HEK293 (cell line): ENCODE results near the gene TPR.

Experiments used
- CTCF ChIA-PET: fragments of 350-600 bp; formaldehyde crosslinking; extraction: SDS; loops from one replicate; lab custom pipeline; 2021; ENCODE audit warnings: antibody characterized with exemption; lab: Yijun Ruan, JAX
- POLR2A ChIA-PET: fragments of 300-600 bp; formaldehyde crosslinking; extraction: SDS; loops from one replicate; lab custom pipeline; 2020; ENCODE audit warnings: antibody characterized with exemption, inconsistent platforms; lab: Yijun Ruan, JAX
- H3K27ac ChIP-seq: fragments of 200-500 bp; sonication (Bioruptor generic); 2 replicates; pipeline ENCODE4 v1.5.1; 2014; ENCODE audit warnings: low read depth, low read length, control low read depth, inconsistent platforms; ENCODE audit errors: extremely low read depth
- H3K36me3 ChIP-seq, 2 experiments: fragments of 200-500 bp in 1 of 2; sonication (Bioruptor generic) in 1 of 2; 1 replicate in 1 of 2; 2 replicates in 1 of 2; pipeline ENCODE4 v1.5.1; 2014 to 2017; ENCODE audit warnings: inconsistent platforms in 2 of 2, low read length in 2 of 2; ENCODE audit not compliant: control insufficient read depth in 2 of 2, insufficient read depth in 1 of 2
- H3K4me1 ChIP-seq: fragments of 200-500 bp; sonication (Bioruptor generic); 2 replicates; pipeline ENCODE4 v1.5.1; 2014; ENCODE audit warnings: mild to moderate bottlenecking, low read length, inconsistent platforms; ENCODE audit not compliant: control insufficient read depth, insufficient read depth
- H3K4me3 ChIP-seq: 2 replicates; pipeline ENCODE4 v1.5.1; 2011; ENCODE audit warnings: low read depth, mild to moderate bottlenecking, control low read depth, low read length, moderate library complexity
- H3K9me3 ChIP-seq: fragments of 200-500 bp; sonication (Bioruptor generic); 2 replicates; pipeline ENCODE4 v1.5.1; 2014; ENCODE audit warnings: low read depth, low read length, inconsistent platforms; ENCODE audit not compliant: control insufficient read depth, insufficient read depth
- GFI1B ChIP-seq: fragments of 450-650 bp; formaldehyde crosslinking; IDR thresholded peaks from 2 replicates; pipeline ENCODE4 v1.5.1; 2016; ENCODE audit warnings: missing biosample characterization, missing genetic modification characterization
- KLF10 ChIP-seq: fragments of 450-650 bp; IDR thresholded peaks from 2 replicates; pipeline ENCODE4 v1.5.1; 2018; ENCODE audit warnings: missing biosample characterization, mild to moderate bottlenecking, missing genetic modification characterization
- KLF16 ChIP-seq: fragments of 450-650 bp; formaldehyde crosslinking; IDR thresholded peaks from 2 replicates; pipeline ENCODE4 v1.5.1; 2017; ENCODE audit warnings: missing biosample characterization, missing genetic modification characterization
- OSR2 ChIP-seq: fragments of 450-650 bp; formaldehyde crosslinking; IDR thresholded peaks from 2 replicates; pipeline ENCODE4 v1.5.1; 2016; ENCODE audit warnings: missing biosample characterization, missing genetic modification characterization
- SALL2 ChIP-seq: fragments of 450-650 bp; formaldehyde crosslinking; IDR thresholded peaks from 2 replicates; pipeline ENCODE4 v1.5.0; 2017; ENCODE audit warnings: missing biosample characterization, mild to moderate bottlenecking, missing genetic modification characterization, borderline replicate concordance
- SP3 ChIP-seq: fragments of 450-650 bp; formaldehyde crosslinking; IDR thresholded peaks from 2 replicates; pipeline ENCODE4 v1.5.1; 2016; ENCODE audit warnings: missing biosample characterization, missing genetic modification characterization
- YY2 ChIP-seq: fragments of 450-650 bp; formaldehyde crosslinking; IDR thresholded peaks from 2 replicates; pipeline ENCODE4 v1.5.1; 2016; ENCODE audit warnings: missing biosample characterization, missing genetic modification characterization
- ZNF174 ChIP-seq: fragments of 450-650 bp; formaldehyde crosslinking; IDR thresholded peaks from 2 replicates; pipeline ENCODE4 v1.5.0; 2017; ENCODE audit warnings: missing biosample characterization, mild to moderate bottlenecking, missing genetic modification characterization
- ZNF184 ChIP-seq: fragments of 450-650 bp; IDR thresholded peaks from 2 replicates; pipeline ENCODE4 v1.5.1; 2018; ENCODE audit warnings: missing biosample characterization, mild to moderate bottlenecking, missing genetic modification characterization
- ZNF221 ChIP-seq: fragments of 450-650 bp; formaldehyde crosslinking; IDR thresholded peaks from 2 replicates; pipeline ENCODE4 v1.5.1; 2017; ENCODE audit warnings: missing biosample characterization, missing genetic modification characterization, borderline replicate concordance
- ZNF24 ChIP-seq: fragments of 450-650 bp; formaldehyde crosslinking; IDR thresholded peaks from 2 replicates; pipeline ENCODE4 v1.5.1; 2016; ENCODE audit warnings: missing biosample characterization, missing genetic modification characterization
- ZNF266 ChIP-seq: fragments of 450-650 bp; formaldehyde crosslinking; IDR thresholded peaks from 2 replicates; pipeline ENCODE4 v1.5.1; 2016; ENCODE audit warnings: missing biosample characterization, missing genetic modification characterization, low read depth
- ZNF37A ChIP-seq: fragments of 450-650 bp; IDR thresholded peaks from 2 replicates; pipeline ENCODE4 v1.5.1; 2018; ENCODE audit warnings: missing biosample characterization, missing genetic modification characterization
- ZNF404 ChIP-seq: fragments of 450-650 bp; formaldehyde crosslinking; IDR thresholded peaks from 2 replicates; pipeline ENCODE4 v1.5.1; 2017; ENCODE audit warnings: missing biosample characterization, missing genetic modification characterization
- ZNF423 ChIP-seq: fragments of 450-650 bp; formaldehyde crosslinking; IDR thresholded peaks from 2 replicates; pipeline ENCODE4 v1.5.1; 2016; ENCODE audit warnings: missing biosample characterization, missing genetic modification characterization
- ZNF544 ChIP-seq: fragments of 450-650 bp; formaldehyde crosslinking; IDR thresholded peaks from 2 replicates; pipeline ENCODE4 v1.5.0; 2017; ENCODE audit warnings: missing biosample characterization, missing genetic modification characterization
- ZNF560 ChIP-seq: fragments of 450-650 bp; formaldehyde crosslinking; IDR thresholded peaks from 2 replicates; pipeline ENCODE4 v1.5.1; 2017; ENCODE audit warnings: missing biosample characterization, missing genetic modification characterization, borderline replicate concordance
- ZNF585B ChIP-seq: fragments of 450-650 bp; formaldehyde crosslinking; IDR thresholded peaks from 2 replicates; pipeline ENCODE4 v1.5.1; 2016; ENCODE audit warnings: missing biosample characterization, missing genetic modification characterization
- ZNF610 ChIP-seq: fragments of 450-650 bp; formaldehyde crosslinking; IDR thresholded peaks from 2 replicates; pipeline ENCODE4 v1.5.1; 2016; ENCODE audit warnings: missing biosample characterization, missing genetic modification characterization, borderline replicate concordance
- ZNF664 ChIP-seq: fragments of 450-650 bp; formaldehyde crosslinking; IDR thresholded peaks from 2 replicates; pipeline ENCODE4 v1.5.1; 2016; ENCODE audit warnings: missing biosample characterization, missing genetic modification characterization
- ZNF776 ChIP-seq: fragments of 450-650 bp; formaldehyde crosslinking; IDR thresholded peaks from 2 replicates; pipeline ENCODE4 v1.5.0; 2017; ENCODE audit warnings: missing biosample characterization, missing genetic modification characterization, borderline replicate concordance
- TF ChIP-seq, protein P1 (sequence below): fragments of 450-650 bp; formaldehyde crosslinking; IDR thresholded peaks from 2 replicates; pipeline ENCODE4 v1.5.1; 2017; ENCODE audit warnings: missing biosample characterization, missing genetic modification characterization
- TF ChIP-seq, protein P2 (sequence below): fragments of 450-650 bp; formaldehyde crosslinking; IDR thresholded peaks from 2 replicates; pipeline ENCODE4 v1.5.0; 2017; ENCODE audit warnings: missing biosample characterization, missing genetic modification characterization, borderline replicate concordance

Gene TPR

DNA sequence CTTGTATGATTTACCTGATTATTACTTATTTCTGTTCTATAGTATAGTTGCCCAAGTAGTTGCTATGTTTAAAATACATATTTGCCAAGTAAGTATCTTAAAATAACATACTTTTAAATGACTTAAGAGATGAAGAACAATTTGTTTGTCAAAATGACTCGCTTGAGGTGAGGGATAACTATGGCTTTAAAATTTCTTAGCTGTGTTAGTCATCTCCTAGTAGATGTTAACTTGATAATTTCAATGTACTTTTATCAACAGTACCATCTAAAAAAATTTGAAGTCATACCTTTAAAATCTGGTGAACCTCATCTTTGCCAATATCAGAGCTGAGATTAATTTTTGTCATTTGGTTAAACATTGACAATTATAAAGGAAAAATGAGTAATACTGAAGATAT, 38.3 kb upstream of the TPR start:
- peaks cover under 1% of the 10 kb centered on the region; the same call in 1 of the 2 replicates for H3K4me1 ChIP-seq
- POLR2A ChIA-PET, result no interaction called here
- no peak for TF ChIP-seq GFI1B (tag by site-specific recombination)
- no peak for TF ChIP-seq ZNF423 (tag by site-specific recombination)
- TF ChIP-seq ZNF37A (tag by site-specific recombination), result no peak
- TF ChIP-seq ZNF184 (tag by site-specific recombination), result no peak
- TF ChIP-seq, protein P1, sequence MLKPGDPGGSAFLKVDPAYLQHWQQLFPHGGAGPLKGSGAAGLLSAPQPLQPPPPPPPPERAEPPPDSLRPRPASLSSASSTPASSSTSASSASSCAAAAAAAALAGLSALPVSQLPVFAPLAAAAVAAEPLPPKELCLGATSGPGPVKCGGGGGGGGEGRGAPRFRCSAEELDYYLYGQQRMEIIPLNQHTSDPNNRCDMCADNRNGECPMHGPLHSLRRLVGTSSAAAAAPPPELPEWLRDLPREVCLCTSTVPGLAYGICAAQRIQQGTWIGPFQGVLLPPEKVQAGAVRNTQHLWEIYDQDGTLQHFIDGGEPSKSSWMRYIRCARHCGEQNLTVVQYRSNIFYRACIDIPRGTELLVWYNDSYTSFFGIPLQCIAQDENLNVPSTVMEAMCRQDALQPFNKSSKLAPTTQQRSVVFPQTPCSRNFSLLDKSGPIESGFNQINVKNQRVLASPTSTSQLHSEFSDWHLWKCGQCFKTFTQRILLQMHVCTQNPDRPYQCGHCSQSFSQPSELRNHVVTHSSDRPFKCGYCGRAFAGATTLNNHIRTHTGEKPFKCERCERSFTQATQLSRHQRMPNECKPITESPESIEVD, result no peak
- TF ChIP-seq ZNF664, result no peak
- TF ChIP-seq ZNF174 (tag by site-specific recombination), result no peak
- no peak for TF ChIP-seq ZNF610
- TF ChIP-seq ZNF560 (tag by site-specific recombination), result no peak
- no peak for TF ChIP-seq SALL2 (tag by site-specific recombination)
- no peak for TF ChIP-seq ZNF266 (tag by site-specific recombination)
- no peak for TF ChIP-seq ZNF24 (tag by site-specific recombination)
- no peak for TF ChIP-seq ZNF585B
- TF ChIP-seq ZNF776 (tag by site-specific recombination), result no peak
- TF ChIP-seq, protein P2, sequence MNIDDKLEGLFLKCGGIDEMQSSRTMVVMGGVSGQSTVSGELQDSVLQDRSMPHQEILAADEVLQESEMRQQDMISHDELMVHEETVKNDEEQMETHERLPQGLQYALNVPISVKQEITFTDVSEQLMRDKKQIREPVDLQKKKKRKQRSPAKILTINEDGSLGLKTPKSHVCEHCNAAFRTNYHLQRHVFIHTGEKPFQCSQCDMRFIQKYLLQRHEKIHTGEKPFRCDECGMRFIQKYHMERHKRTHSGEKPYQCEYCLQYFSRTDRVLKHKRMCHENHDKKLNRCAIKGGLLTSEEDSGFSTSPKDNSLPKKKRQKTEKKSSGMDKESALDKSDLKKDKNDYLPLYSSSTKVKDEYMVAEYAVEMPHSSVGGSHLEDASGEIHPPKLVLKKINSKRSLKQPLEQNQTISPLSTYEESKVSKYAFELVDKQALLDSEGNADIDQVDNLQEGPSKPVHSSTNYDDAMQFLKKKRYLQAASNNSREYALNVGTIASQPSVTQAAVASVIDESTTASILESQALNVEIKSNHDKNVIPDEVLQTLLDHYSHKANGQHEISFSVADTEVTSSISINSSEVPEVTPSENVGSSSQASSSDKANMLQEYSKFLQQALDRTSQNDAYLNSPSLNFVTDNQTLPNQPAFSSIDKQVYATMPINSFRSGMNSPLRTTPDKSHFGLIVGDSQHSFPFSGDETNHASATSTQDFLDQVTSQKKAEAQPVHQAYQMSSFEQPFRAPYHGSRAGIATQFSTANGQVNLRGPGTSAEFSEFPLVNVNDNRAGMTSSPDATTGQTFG (tag by site-specific recombination), result no peak
- TF ChIP-seq ZNF221 (tag by site-specific recombination), result no peak
- TF ChIP-seq SP3, result no peak
- TF ChIP-seq ZNF544 (tag by site-specific recombination), result no peak
- TF ChIP-seq KLF16 (tag by site-specific recombination), result no peak
- CTCF ChIA-PET, result interaction anchor here (1.5 kb wide), 1 partner anchor 9 kb away, joined by 6 read pairs; no protein-coding TSS in a partner anchor
- H3K36me3 ChIP-seq, result peaks cover 31 to 33% of the 10 kb centered on the region in 2 experiments
- no peaks in the 10 kb centered on the region for H3K9me3 ChIP-seq
- no peak overlapping the region for H3K27ac ChIP-seq
- H3K4me3 ChIP-seq, result no peak overlapping the region

GRCh38 chr1:186409091-186409490, 34.0 kb upstream of the TPR start:
- H3K36me3 ChIP-seq, result peaks cover 57 to 58% of the 10 kb centered on the region in 2 experiments
- H3K4me1 ChIP-seq, result no peaks in the 10 kb centered on the region
- POLR2A ChIA-PET, result no interaction called here
- TF ChIP-seq ZNF404 (tag by site-specific recombination) (no peak), ZNF184 (tag by site-specific recombination) (no peak), YY2 (no peak), KLF10 (tag by site-specific recombination) (no peak), OSR2 (tag by site-specific recombination) (no peak)
- no peak overlapping the region for H3K4me3 ChIP-seq
- no peak overlapping the region for H3K27ac ChIP-seq
- CTCF ChIA-PET, result no interaction called here
- no peaks in the 10 kb centered on the region for H3K9me3 ChIP-seq
